ENCODE results near the gene EEF1G.

- TF ChIP-seq, protein P1, sequence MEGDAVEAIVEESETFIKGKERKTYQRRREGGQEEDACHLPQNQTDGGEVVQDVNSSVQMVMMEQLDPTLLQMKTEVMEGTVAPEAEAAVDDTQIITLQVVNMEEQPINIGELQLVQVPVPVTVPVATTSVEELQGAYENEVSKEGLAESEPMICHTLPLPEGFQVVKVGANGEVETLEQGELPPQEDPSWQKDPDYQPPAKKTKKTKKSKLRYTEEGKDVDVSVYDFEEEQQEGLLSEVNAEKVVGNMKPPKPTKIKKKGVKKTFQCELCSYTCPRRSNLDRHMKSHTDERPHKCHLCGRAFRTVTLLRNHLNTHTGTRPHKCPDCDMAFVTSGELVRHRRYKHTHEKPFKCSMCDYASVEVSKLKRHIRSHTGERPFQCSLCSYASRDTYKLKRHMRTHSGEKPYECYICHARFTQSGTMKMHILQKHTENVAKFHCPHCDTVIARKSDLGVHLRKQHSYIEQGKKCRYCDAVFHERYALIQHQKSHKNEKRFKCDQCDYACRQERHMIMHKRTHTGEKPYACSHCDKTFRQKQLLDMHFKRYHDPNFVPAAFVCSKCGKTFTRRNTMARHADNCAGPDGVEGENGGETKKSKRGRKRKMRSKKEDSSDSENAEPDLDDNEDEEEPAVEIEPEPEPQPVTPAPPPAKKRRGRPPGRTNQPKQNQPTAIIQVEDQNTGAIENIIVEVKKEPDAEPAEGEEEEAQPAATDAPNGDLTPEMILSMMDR (IDR thresholded peaks at IDR 0.05): no peak
- TF ChIP-seq POLR2A (IDR thresholded peaks at IDR 0.05): no peak
These were observed 19.8 kb downstream of the EEF1G start for GRCh38 chr11:62553839-62554361.
